Measurements from ENCODE around the gene MOGAT2. TPM values are rescaled to one million over a fixed set of nuclear protein-coding genes. Genes with fewer than 3 reads are reported as not detected.
A peak's percentile ranks its signal among the peaks of the same experiment; 100 is the strongest.

The MOGAT2 gene
- total and polyA plus RNA-seq, 2 of the 13 experiments (the other 11 are each of a cell fraction or from before 2014, with no cell fraction given): 27.2 to 27.8 TPM

GRCh38 chr11:75768112-75768908 is 50.7 kb downstream of the MOGAT2 start, which contains the start of gene DGAT2 (continued):
- TF ChIP-seq CSRNP2 (CRISPR knock-in tag; conservative IDR thresholded peaks at IDR 0.05; ENCODE audit: low read depth): no peak
- peak; percentile 85; the same call in 1 of the 2 replicates for TF ChIP-seq KLF6 (CRISPR knock-in tag; IDR thresholded peaks at IDR 0.05)
- peak; percentile 95; the same call in 1 of the 2 replicates for TF ChIP-seq TFDP1 (CRISPR knock-in tag; IDR thresholded peaks at IDR 0.05; ENCODE audit: borderline replicate concordance)
- peak; percentile 86 for TF ChIP-seq YEATS4 (CRISPR knock-in tag; IDR thresholded peaks at IDR 0.05; ENCODE audit: borderline replicate concordance)
- no peak for TF ChIP-seq ZNF20 (CRISPR knock-in tag; IDR thresholded peaks at IDR 0.05)
- TF ChIP-seq CENPT (CRISPR knock-in tag; IDR thresholded peaks at IDR 0.05; ENCODE audit: low read depth): no peak
- peak; percentile 17 for TF ChIP-seq RXRB (CRISPR knock-in tag; IDR thresholded peaks at IDR 0.05; ENCODE audit: borderline replicate concordance)
- TF ChIP-seq ZFP37 (CRISPR knock-in tag; IDR thresholded peaks at IDR 0.05; ENCODE audit: borderline replicate concordance): no peak
- TF ChIP-seq MTA3 (CRISPR knock-in tag; IDR thresholded peaks at IDR 0.05): no peak
- peak; percentile 87 for TF ChIP-seq ZNF816 (CRISPR knock-in tag; IDR thresholded peaks at IDR 0.05; ENCODE audit: borderline replicate concordance)
- TF ChIP-seq GTF2F1 (IDR thresholded peaks at IDR 0.05; ENCODE audit: low read length): no peak
- no peak for TF ChIP-seq XBP1 (CRISPR knock-in tag; IDR thresholded peaks at IDR 0.05)
- TF ChIP-seq ZNF225 (CRISPR knock-in tag; IDR thresholded peaks at IDR 0.05): no peak
- TF ChIP-seq NRL (CRISPR knock-in tag; IDR thresholded peaks at IDR 0.05; ENCODE audit: borderline replicate concordance): peak; percentile 87
- TF ChIP-seq JDP2 (CRISPR knock-in tag; IDR thresholded peaks at IDR 0.05; ENCODE audit: borderline replicate concordance): no peak; the same call in 1 of the 2 replicates
- TF ChIP-seq ZNF362 (CRISPR knock-in tag; IDR thresholded peaks at IDR 0.05; ENCODE audit: borderline replicate concordance): no peak
- peak; percentile 84; the same call in 1 of the 2 replicates for TF ChIP-seq ZNF580 (CRISPR knock-in tag; IDR thresholded peaks at IDR 0.05; ENCODE audit: borderline replicate concordance, low read depth)
- no peak; the same call in none of the 2 replicates for TF ChIP-seq ZNF616 (CRISPR knock-in tag; IDR thresholded peaks at IDR 0.05; ENCODE audit: low read depth)
- peak; percentile 45 for TF ChIP-seq PRDM15 (CRISPR knock-in tag; IDR thresholded peaks at IDR 0.05)
- no peak; the same call in 1 of the 2 replicates for TF ChIP-seq NR2F2 (IDR thresholded peaks at IDR 0.05; ENCODE audit: borderline replicate concordance, low read depth)
- peak; percentile 69; the same call in 1 of the 2 replicates for TF ChIP-seq ZNF780A (CRISPR knock-in tag; IDR thresholded peaks at IDR 0.05)
- peak; percentile 95 for TF ChIP-seq HOXA5 (CRISPR knock-in tag; IDR thresholded peaks at IDR 0.05)
